Neural cell (in vitro differentiated cells): ENCODE data around the gene KRT10. TPM values are rescaled to one million over a fixed set of nuclear protein-coding genes. Genes with fewer than 3 reads are reported as not detected.

ENCODE experiments used
- H2AFZ ChIP-seq: fragments of 200-600, 300-800 bp; sonication (generic), shearing (Covaris generic); 2 replicates; pipeline ENCODE4 v1.6.0; 2014; ENCODE audit warnings: low read depth, mild to moderate bottlenecking, antibody characterized with exemption, low read length, moderate library complexity
- H3F3A ChIP-seq: fragments of 200-600 bp; shearing (Covaris generic); 2 replicates; pipeline ENCODE4 v1.6.1; 2016; ENCODE audit warnings: mild to moderate bottlenecking, moderate library complexity, mixed read lengths, antibody characterized with exemption, low read length; ENCODE audit not compliant: insufficient read depth, poor library complexity, severe bottlenecking
- H3K27ac ChIP-seq: fragments of 200-600, 300-800 bp; sonication (generic), shearing (Covaris generic); 2 replicates; pipeline ENCODE4 v1.5.1; 2014; ENCODE audit warnings: mild to moderate bottlenecking, low read length, moderate library complexity
- H3K27me3 ChIP-seq: fragments of 300-800, 200-600 bp; sonication (generic), shearing (Covaris generic); 2 replicates; pipeline ENCODE4 v1.6.0; 2014; ENCODE audit warnings: mild to moderate bottlenecking, low read depth, low read length, moderate library complexity; ENCODE audit not compliant: insufficient read depth
- H3K36me3 ChIP-seq: fragments of 300-800, 200-600 bp; sonication (generic), shearing (Covaris generic); 2 replicates; pipeline ENCODE4 v1.5.1; 2014; ENCODE audit warnings: mild to moderate bottlenecking, antibody characterized with exemption, low read length, moderate library complexity; ENCODE audit not compliant: insufficient read depth
- H3K4me2 ChIP-seq: fragments of 300-800, 200-600 bp; sonication (generic), shearing (Covaris generic); 2 replicates; pipeline ENCODE4 v1.6.0; 2014; ENCODE audit warnings: mild to moderate bottlenecking, low read length
- H3K4me3 ChIP-seq: fragments of 300-800, 200-600 bp; sonication (generic), shearing (Covaris generic); 2 replicates; pipeline ENCODE4 v1.5.1; 2014; ENCODE audit warnings: mild to moderate bottlenecking, low read length, moderate library complexity
- H3K79me2 ChIP-seq: fragments of 200-600 bp; shearing (Covaris generic); replicated peaks from 2 replicates; pipeline ENCODE4 v1.6.0; 2014; ENCODE audit warnings: mild to moderate bottlenecking, low read length, moderate library complexity; ENCODE audit not compliant: insufficient read depth
- H3K9ac ChIP-seq: fragments of 300-800, 200-600 bp; sonication (generic), shearing (Covaris generic); 2 replicates; pipeline ENCODE4 v1.6.1; 2016; ENCODE audit warnings: mild to moderate bottlenecking, low read length, mixed read lengths
- H3K9me2 ChIP-seq: fragments of 200-600 bp; shearing (Covaris generic); 2 replicates; pipeline ENCODE4 v1.6.1; 2016; ENCODE audit warnings: mild to moderate bottlenecking, low read length, mixed read lengths; ENCODE audit not compliant: insufficient read depth
- H3K9me3 ChIP-seq: fragments of 200-600, 300-800 bp; sonication (generic), shearing (Covaris generic); 2 replicates; pipeline ENCODE4 v1.6.1; 2016; ENCODE audit warnings: mild to moderate bottlenecking, mixed run types, low read length, moderate library complexity, mixed read lengths
- H4K20me1 ChIP-seq: fragments of 200-600 bp; shearing (Covaris generic); 2 replicates; pipeline ENCODE4 v1.6.1; 2016; ENCODE audit warnings: mild to moderate bottlenecking, mixed run types; ENCODE audit not compliant: insufficient read depth
- EP300 ChIP-seq: fragments of 450-650 bp; conservative IDR thresholded peaks from 2 replicates; pipeline ENCODE4 v1.6.1; 2014; ENCODE audit warnings: antibody characterized with exemption, mild to moderate bottlenecking, moderate library complexity; ENCODE audit not compliant: poor library complexity, severe bottlenecking
- EZH2 ChIP-seq: fragments of 200-600, 300-800 bp; shearing (Covaris generic), sonication (generic); IDR thresholded peaks from 2 replicates; pipeline ENCODE4 v1.6.1; 2014; ENCODE audit warnings: antibody characterized with exemption, low read length, borderline replicate concordance, mild to moderate bottlenecking; ENCODE audit not compliant: insufficient read depth, poor library complexity, severe bottlenecking
- POLR2AphosphoS5 ChIP-seq: IDR thresholded peaks from 2 replicates; pipeline ENCODE4 v1.6.1; 2012
- RAD21 ChIP-seq: fragments of 450-650 bp; conservative IDR thresholded peaks from 2 replicates; pipeline ENCODE4 v1.6.1; 2014; ENCODE audit warnings: antibody characterized with exemption, mild to moderate bottlenecking, moderate library complexity
- SMC3 ChIP-seq: fragments of 450-650 bp; conservative IDR thresholded peaks from 2 replicates; pipeline ENCODE4 v1.6.1; 2014; ENCODE audit warnings: antibody characterized with exemption, mild to moderate bottlenecking, moderate library complexity; ENCODE audit not compliant: poor library complexity
- TAF1 ChIP-seq: IDR thresholded peaks from 2 replicates; pipeline ENCODE4 v1.6.1; 2012; ENCODE audit warnings: low read depth
- polyA plus RNA-seq: library from polyadenylated mRNA; depleted of rRNA; stranded (reverse); fragments of >200 nt; gene quantifications from 2 replicates; pipeline ENCODE4 v1.2.3, GENCODE V29; 2014
- TF ChIP-seq, protein P1 (sequence below): fragments of 450-650 bp; IDR thresholded peaks from 2 replicates; pipeline ENCODE4 v1.5.1; 2014; ENCODE audit warnings: antibody characterized with exemption, mild to moderate bottlenecking, moderate library complexity; ENCODE audit not compliant: poor library complexity, severe bottlenecking

Gene KRT10
- polyA plus RNA-seq, 1 donor from 2014 or later, result 54.2 TPM

DNA sequence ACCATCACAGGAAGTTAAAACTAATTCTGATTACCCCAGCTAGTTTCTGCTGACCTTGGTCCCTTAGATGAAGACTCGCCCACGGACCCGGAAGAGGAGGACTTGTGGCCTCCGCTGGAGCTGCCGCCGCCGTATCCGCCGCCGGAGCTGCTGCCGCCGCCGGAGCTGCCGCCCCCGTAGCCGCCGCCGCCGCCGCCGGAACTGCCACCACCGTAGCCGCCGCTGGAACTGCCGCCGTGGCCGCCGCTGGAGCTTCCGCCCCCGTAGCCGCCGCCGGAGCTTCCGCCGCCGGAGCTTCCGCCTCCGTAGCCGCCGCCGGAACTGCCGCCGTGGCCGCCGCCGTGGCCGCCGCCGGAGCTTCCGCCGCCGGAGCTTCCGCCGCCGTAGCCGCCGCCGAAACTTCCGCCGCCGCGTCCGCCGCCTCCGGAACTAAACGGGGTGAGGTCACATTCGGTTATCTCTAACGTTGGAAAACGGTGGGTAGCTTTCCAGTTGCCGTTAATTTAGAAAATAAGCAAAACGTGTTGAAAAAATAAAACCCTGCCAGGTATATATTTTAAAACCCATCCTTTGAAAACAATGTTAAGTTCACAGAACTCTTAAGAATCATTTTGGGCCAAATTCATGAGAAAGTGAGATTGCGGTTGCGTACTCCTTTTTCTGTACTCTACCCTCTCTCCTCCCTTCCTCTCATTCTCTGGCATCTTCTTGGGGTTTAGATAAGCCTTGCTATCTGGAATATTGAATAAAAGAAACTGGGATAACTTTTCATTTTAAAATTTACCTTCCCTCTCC is 3.5 kb downstream of the KRT10 start:
- peak overlapping the region; percentile 99 for H2AFZ ChIP-seq
- H3K9me2 ChIP-seq, result no peaks in the 10 kb centered on the region
- peaks cover under 1% of the 10 kb centered on the region for H3K27me3 ChIP-seq
- no peaks in the 10 kb centered on the region for H3K9me3 ChIP-seq
- peak overlapping the region; percentile 99 for H3K4me2 ChIP-seq
- TF ChIP-seq EZH2, result no peak
- no peak for TF ChIP-seq EP300
- TF ChIP-seq TAF1, result peak; percentile 68
- peak; percentile 91 for TF ChIP-seq POLR2AphosphoS5
- no peak for TF ChIP-seq RAD21
- H3K27ac ChIP-seq, result peak overlapping the region; percentile 88
- H3K4me3 ChIP-seq, result peak overlapping the region; percentile 78
- H3K79me2 ChIP-seq, result peaks cover 6% of the 10 kb centered on the region
- peak overlapping the region; percentile 76 for H3K9ac ChIP-seq
- no peaks in the 10 kb centered on the region for H4K20me1 ChIP-seq
- no peaks in the 10 kb centered on the region for H3K36me3 ChIP-seq
- H3F3A ChIP-seq, result no peaks in the 10 kb centered on the region

- H3K9me3 ChIP-seq, result no peaks in the 10 kb centered on the region
- no peaks in the 10 kb centered on the region for H4K20me1 ChIP-seq
- no peak for TF ChIP-seq POLR2AphosphoS5
- no peak for TF ChIP-seq SMC3
- H3K9ac ChIP-seq, result peak overlapping the region; percentile 76
- H3K79me2 ChIP-seq, result peaks cover 6% of the 10 kb centered on the region
- peaks cover 4% of the 10 kb centered on the region for H3K27me3 ChIP-seq
- peak overlapping the region; percentile 72 for H3K27ac ChIP-seq
- H3F3A ChIP-seq, result no peaks in the 10 kb centered on the region
- no peaks in the 10 kb centered on the region for H3K9me2 ChIP-seq
- no peaks in the 10 kb centered on the region for H3K36me3 ChIP-seq
- H2AFZ ChIP-seq, result peak overlapping the region; percentile 82
- H3K4me3 ChIP-seq, result peak overlapping the region; percentile 78
- H3K4me2 ChIP-seq, result peak overlapping the region; percentile 99
Measured at GRCh38 chr17:40818343-40818732, 4.1 kb downstream of the KRT10 start.

DNA sequence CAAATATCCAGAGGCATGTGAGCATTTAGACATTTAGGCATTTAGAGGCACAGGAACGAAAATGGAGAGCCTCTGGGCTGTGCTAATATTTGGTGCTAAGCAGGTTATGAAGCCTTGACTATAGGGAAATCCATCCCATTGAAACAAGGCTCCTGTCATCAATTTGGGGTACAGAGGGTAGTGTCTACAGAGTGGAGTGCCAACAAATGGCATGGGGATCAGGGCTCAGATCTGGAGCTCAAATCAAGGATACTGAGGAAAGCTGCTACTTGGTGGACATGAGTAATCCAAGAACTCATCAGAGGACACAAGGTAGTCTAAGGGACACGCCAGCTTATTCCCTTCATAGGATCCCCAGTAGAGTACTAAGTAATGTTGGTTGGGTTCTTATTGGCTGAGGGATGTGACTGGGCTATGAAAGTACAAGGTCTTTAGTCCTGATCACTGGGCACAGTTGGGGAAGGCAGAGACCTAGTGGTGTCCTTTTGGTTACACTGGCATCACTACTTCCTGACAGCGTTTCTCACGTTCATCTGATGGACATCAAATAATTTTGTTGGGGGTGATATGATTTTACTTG is 5.2 kb downstream of the KRT10 start:
- H3F3A ChIP-seq, result no peaks in the 10 kb centered on the region
- no peaks in the 10 kb centered on the region for H3K36me3 ChIP-seq
- H3K4me2 ChIP-seq, result no peak overlapping the region
- H3K27me3 ChIP-seq, result peaks cover 4% of the 10 kb centered on the region
- H3K27ac ChIP-seq, result no peak overlapping the region
- no peaks in the 10 kb centered on the region for H3K9me2 ChIP-seq
- TF ChIP-seq RAD21 (no peak), POLR2AphosphoS5 (no peak), TAF1 (no peak)
- TF ChIP-seq, protein P1, sequence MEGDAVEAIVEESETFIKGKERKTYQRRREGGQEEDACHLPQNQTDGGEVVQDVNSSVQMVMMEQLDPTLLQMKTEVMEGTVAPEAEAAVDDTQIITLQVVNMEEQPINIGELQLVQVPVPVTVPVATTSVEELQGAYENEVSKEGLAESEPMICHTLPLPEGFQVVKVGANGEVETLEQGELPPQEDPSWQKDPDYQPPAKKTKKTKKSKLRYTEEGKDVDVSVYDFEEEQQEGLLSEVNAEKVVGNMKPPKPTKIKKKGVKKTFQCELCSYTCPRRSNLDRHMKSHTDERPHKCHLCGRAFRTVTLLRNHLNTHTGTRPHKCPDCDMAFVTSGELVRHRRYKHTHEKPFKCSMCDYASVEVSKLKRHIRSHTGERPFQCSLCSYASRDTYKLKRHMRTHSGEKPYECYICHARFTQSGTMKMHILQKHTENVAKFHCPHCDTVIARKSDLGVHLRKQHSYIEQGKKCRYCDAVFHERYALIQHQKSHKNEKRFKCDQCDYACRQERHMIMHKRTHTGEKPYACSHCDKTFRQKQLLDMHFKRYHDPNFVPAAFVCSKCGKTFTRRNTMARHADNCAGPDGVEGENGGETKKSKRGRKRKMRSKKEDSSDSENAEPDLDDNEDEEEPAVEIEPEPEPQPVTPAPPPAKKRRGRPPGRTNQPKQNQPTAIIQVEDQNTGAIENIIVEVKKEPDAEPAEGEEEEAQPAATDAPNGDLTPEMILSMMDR, result no peak
- peak overlapping the region; percentile 78 for H3K4me3 ChIP-seq
- no peaks in the 10 kb centered on the region for H3K9me3 ChIP-seq
- H3K9ac ChIP-seq, result no peak overlapping the region
- H3K79me2 ChIP-seq, result peaks cover 6% of the 10 kb centered on the region
- H4K20me1 ChIP-seq, result no peaks in the 10 kb centered on the region
- no peak overlapping the region for H2AFZ ChIP-seq
